Transverse colon (tissue), 3 donors: Measurements from ENCODE around the gene SDK2.

ENCODE experiments used
- POLR2A ChIP-seq: fragments of 450-650 bp; IDR thresholded peaks from one replicate; pipeline ENCODE4 v1.6.1; 2016; ENCODE audit warnings: antibody characterized with exemption, mild to moderate bottlenecking, moderate library complexity
- TF ChIP-seq, protein P1 (sequence below), 5 experiments: fragments of 200-600 bp in 3 of 5; fragments of 450-650 bp in 2 of 5; sonication (generic) in 3 of 5; IDR thresholded peaks; 1 replicate in 2 of 5; 2 replicates in 3 of 5; pipeline ENCODE4 v1.5.1; 2016 to 2017; ENCODE audit warnings: antibody characterized with exemption in 5 of 5, inconsistent platforms in 3 of 5, mild to moderate bottlenecking in 2 of 5, moderate library complexity in 1 of 5

DNA sequence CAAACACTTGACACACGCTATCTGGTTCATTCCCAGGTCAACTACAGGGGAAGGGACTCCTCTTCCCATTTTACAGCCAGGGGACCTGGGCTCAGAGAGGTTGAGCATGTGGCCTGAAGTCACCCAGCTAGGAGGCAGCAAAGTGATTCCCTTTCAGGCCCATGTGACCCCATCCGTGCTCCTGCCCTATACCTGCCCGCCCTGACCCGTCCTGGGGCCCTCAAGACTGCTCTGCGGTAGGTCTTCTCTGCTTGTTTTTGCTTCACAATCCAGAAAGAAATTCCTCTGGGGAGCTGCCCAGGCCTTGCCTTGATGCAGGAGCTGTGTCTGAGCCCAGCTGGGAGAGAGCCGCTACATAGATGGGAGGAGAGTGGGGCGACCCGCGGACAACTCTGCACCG is 161.4 kb downstream of the SDK2 start:
- no peak for TF ChIP-seq POLR2A
- TF ChIP-seq, protein P1, sequence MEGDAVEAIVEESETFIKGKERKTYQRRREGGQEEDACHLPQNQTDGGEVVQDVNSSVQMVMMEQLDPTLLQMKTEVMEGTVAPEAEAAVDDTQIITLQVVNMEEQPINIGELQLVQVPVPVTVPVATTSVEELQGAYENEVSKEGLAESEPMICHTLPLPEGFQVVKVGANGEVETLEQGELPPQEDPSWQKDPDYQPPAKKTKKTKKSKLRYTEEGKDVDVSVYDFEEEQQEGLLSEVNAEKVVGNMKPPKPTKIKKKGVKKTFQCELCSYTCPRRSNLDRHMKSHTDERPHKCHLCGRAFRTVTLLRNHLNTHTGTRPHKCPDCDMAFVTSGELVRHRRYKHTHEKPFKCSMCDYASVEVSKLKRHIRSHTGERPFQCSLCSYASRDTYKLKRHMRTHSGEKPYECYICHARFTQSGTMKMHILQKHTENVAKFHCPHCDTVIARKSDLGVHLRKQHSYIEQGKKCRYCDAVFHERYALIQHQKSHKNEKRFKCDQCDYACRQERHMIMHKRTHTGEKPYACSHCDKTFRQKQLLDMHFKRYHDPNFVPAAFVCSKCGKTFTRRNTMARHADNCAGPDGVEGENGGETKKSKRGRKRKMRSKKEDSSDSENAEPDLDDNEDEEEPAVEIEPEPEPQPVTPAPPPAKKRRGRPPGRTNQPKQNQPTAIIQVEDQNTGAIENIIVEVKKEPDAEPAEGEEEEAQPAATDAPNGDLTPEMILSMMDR (IDR thresholded peaks at IDR 0.05): no peak
